ENCODE measurements around the gene C1orf21. TPM values are rescaled to one million over a fixed set of nuclear protein-coding genes. Genes with fewer than 3 reads are reported as not detected.

Gene C1orf21
- total and polyA plus RNA-seq, 2 donors (not counting 1 experiment from before 2014, with no cell fraction given): under 0.01 to 0.32 TPM

GRCh38 chr1:184379111-184379752 is 7.6 kb upstream of the C1orf21 start:
- CTCF ChIA-PET: no interaction called here
- Histone ChIP-seq H3K27me3 (replicated peaks in 1 of 4; ENCODE audit: control extremely low read depth in 1 of 4, control insufficient read depth in 3 of 4, insufficient read depth in 4 of 4, low read length in 3 of 4) (peaks cover 0 to 7% (median 2%) of the 10 kb centered on the region in 4 experiments), H3K4me2 (replicated peaks; ENCODE audit: low read depth, low read length, poor library complexity, severe bottlenecking) (no peak overlapping the region), H3K4me3 (ENCODE audit: control extremely low read depth in 1 of 5, extremely low read depth in 1 of 5, insufficient read depth in 1 of 5, low read depth in 2 of 5, low read length in 4 of 5) (no peak overlapping the region), H3K9ac (ENCODE audit: low read length) (no peak overlapping the region), H3K79me2 (ENCODE audit: control insufficient read depth, insufficient read depth, low read length) (no peaks in the 10 kb centered on the region), H2AFZ (ENCODE audit: insufficient read depth, low read depth, low read length, poor library complexity, severe bottlenecking) (no peak overlapping the region), H3K27ac (ENCODE audit: low read length in 2 of 2) (no peak overlapping the region), H4K20me1 (ENCODE audit: control insufficient read depth, insufficient read depth, low read length, poor library complexity, severe bottlenecking) (no peaks in the 10 kb centered on the region), H3K36me3 (replicated peaks in 1 of 2; ENCODE audit: control extremely low read depth in 1 of 2, control insufficient read depth in 1 of 2, extremely low read depth in 1 of 2, insufficient read depth in 2 of 2, low read length in 1 of 2) (no peaks in the 10 kb centered on the region), H3K9me3 (ENCODE audit: control extremely low read depth in 1 of 3, control insufficient read depth in 2 of 3, insufficient read depth in 1 of 3, low read length in 2 of 3) (peaks cover 0 to 2% (median 0%) of the 10 kb centered on the region in 3 donors), H3K4me1 (ENCODE audit: control insufficient read depth in 2 of 2, insufficient read depth in 2 of 2, low read length in 2 of 2) (no peaks in the 10 kb centered on the region)
- Mint-ChIP-seq H3K27ac (no peak overlapping the region), H3K4me1 (no peaks in the 10 kb centered on the region), H3K27me3 (peaks cover 32% of the 10 kb centered on the region), H3K4me3 (no peak overlapping the region), H3K9me3 (ENCODE audit: insufficient read depth) (no peaks in the 10 kb centered on the region)
- POLR2A ChIA-PET: interaction anchor here (0.6 kb wide), 1 partner anchor 10 kb away, joined by 3 read pairs; no protein-coding TSS in a partner anchor
- ATAC-seq (ENCODE audit: low read depth): no peak
- TF ChIP-seq EZH2 (IDR thresholded peaks at IDR 0.05; ENCODE audit: borderline replicate concordance, insufficient read depth, low read depth, low read length, poor library complexity, severe bottlenecking): no peak
- no peak for TF ChIP-seq CTCF (IDR thresholded peaks at IDR 0.05)
- no CpG with 5 or more reads among the region's 6 CpGs for WGBS (ENCODE audit: insufficient coverage)
- intact Hi-C loops (cut with micrococcal nuclease): no loop called here
- DNase-seq: no peak

DNA sequence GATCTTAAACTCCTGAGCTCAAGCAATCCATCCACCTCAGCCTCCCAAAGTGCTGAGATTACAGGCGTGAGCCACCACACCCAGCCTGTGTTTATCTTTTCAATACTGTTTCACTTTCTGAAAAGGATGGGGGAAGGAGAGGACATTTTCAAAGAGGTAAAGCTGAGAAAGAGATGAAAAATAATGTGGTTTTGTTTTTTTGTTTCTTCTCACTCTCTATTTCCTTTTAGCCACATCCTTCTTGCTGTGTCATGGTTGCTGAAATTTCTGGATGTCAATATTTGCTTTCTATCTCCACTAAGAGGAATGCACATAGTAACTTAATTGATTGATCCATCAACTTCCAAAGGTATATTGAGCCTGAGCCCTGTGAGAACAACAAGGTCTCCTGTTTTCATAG is 6.4 kb upstream of the C1orf21 start:
- no CpG with 5 or more reads among the region's 1 CpG for WGBS (ENCODE audit: insufficient coverage)
- no peaks in the 10 kb centered on the region for H3K4me1 ChIP-seq (ENCODE audit: control insufficient read depth in 2 of 2, insufficient read depth in 2 of 2, low read length in 2 of 2)
- no peak for ATAC-seq (ENCODE audit: low read depth)
- no peak overlapping the region for H3K4me2 ChIP-seq (replicated peaks; ENCODE audit: low read depth, low read length, poor library complexity, severe bottlenecking)
- intact Hi-C loops (cut with micrococcal nuclease): no loop called here
- no peak for DNase-seq
- TF ChIP-seq CTCF (IDR thresholded peaks at IDR 0.05) (no peak), EZH2 (IDR thresholded peaks at IDR 0.05; ENCODE audit: borderline replicate concordance, insufficient read depth, low read depth, low read length, poor library complexity, severe bottlenecking) (no peak)
- Mint-ChIP-seq H3K4me3 (no peak overlapping the region), H3K4me1 (peaks cover 3% of the 10 kb centered on the region), H3K27ac (no peak overlapping the region), H3K9me3 (ENCODE audit: insufficient read depth) (no peaks in the 10 kb centered on the region), H3K27me3 (peaks cover 44% of the 10 kb centered on the region)
- no peak overlapping the region for H2AFZ ChIP-seq (ENCODE audit: insufficient read depth, low read depth, low read length, poor library complexity, severe bottlenecking)
- H3K27ac ChIP-seq (ENCODE audit: low read length in 2 of 2): no peak overlapping the region
- H3K9ac ChIP-seq (ENCODE audit: low read length): no peak overlapping the region
- H3K79me2 ChIP-seq (ENCODE audit: control insufficient read depth, insufficient read depth, low read length): no peaks in the 10 kb centered on the region
- H3K4me3 ChIP-seq (ENCODE audit: control extremely low read depth in 1 of 5, extremely low read depth in 1 of 5, insufficient read depth in 1 of 5, low read depth in 2 of 5, low read length in 4 of 5): no peak overlapping the region
- CTCF ChIA-PET: no interaction called here
- peaks cover 0 to 16% (median 7%) of the 10 kb centered on the region in 4 experiments for H3K27me3 ChIP-seq (replicated peaks in 1 of 4; ENCODE audit: control extremely low read depth in 1 of 4, control insufficient read depth in 3 of 4, insufficient read depth in 4 of 4, low read length in 3 of 4)
- H4K20me1 ChIP-seq (ENCODE audit: control insufficient read depth, insufficient read depth, low read length, poor library complexity, severe bottlenecking): no peaks in the 10 kb centered on the region
- POLR2A ChIA-PET: no interaction called here
- peaks cover 0 to 2% (median 0%) of the 10 kb centered on the region in 3 donors for H3K9me3 ChIP-seq (ENCODE audit: control extremely low read depth in 1 of 3, control insufficient read depth in 2 of 3, insufficient read depth in 1 of 3, low read length in 2 of 3)
- no peaks in the 10 kb centered on the region for H3K36me3 ChIP-seq (replicated peaks in 1 of 2; ENCODE audit: control extremely low read depth in 1 of 2, control insufficient read depth in 1 of 2, extremely low read depth in 1 of 2, insufficient read depth in 2 of 2, low read length in 1 of 2)
